Activated T-helper 17 cell treated with anti-CD3 and anti-CD28 coated beads, Interleukin-2, amount 50 U/mL, for 72 hours (primary cell): ENCODE results near the gene BUD13. TPM values are rescaled to one million over a fixed set of nuclear protein-coding genes. Genes with fewer than 3 reads are reported as not detected.

Experiments
- ATAC-seq: fragments of 150-1000 bp; cut with Tn5 transposase; replicated peaks from 2 replicates; pipeline ENCODE4 v1.10.0; 2021; ENCODE audit warnings: mild to moderate bottlenecking, moderate library complexity
- H3K27ac Mint-ChIP-seq: one replicate; pipeline ENCODE4 v1.8.0; 2022; ENCODE audit warnings: mixed read lengths
- H3K27me3 Mint-ChIP-seq: one replicate; pipeline ENCODE4 v1.8.0; 2022; ENCODE audit warnings: mixed read lengths
- H3K36me3 Mint-ChIP-seq: one replicate; pipeline ENCODE4 v1.8.0; 2022; ENCODE audit warnings: low read depth, mild to moderate bottlenecking, mixed read lengths
- H3K4me1 Mint-ChIP-seq: one replicate; pipeline ENCODE4 v1.8.0; 2022; ENCODE audit warnings: mixed read lengths
- H3K4me3 Mint-ChIP-seq: one replicate; pipeline ENCODE4 v1.8.0; 2022; ENCODE audit warnings: mild to moderate bottlenecking, mixed read lengths
- H3K9me3 Mint-ChIP-seq: one replicate; pipeline ENCODE4 v1.8.0; 2022; ENCODE audit warnings: mixed read lengths
- total RNA-seq, 2 donors: library from RNA; stranded (reverse); gene quantifications; one replicate each; pipeline ENCODE4 v1.2.3, GENCODE V29; 2022

The BUD13 gene
- total RNA-seq, 2 donors from 2014 or later: 22.0 to 28.7 TPM

DNA sequence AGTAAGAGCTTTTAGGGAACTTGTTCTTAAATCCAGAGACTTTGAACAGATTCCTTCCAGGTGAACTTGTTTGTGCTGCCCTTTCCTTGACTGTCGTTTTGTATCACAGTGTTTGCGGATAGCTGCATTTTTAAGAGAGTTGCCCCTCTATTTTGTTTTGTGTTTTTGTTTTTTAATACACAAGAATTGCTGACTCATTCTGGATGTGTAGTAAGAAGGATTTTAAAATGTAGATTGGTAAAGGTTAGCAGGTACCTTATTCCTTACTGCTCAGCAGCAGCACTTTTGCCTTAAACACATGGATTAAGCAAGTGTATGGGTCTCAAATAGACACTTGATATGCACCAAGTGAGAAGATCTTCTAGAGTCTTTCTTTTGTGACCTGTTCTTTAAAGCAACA, 27.8 kb upstream of the BUD13 start:
- ATAC-seq: no peak
- H3K36me3 Mint-ChIP-seq: no peaks in the 10 kb centered on the region
- no peaks in the 10 kb centered on the region for H3K9me3 Mint-ChIP-seq
- peaks cover 5% of the 10 kb centered on the region for H3K4me1 Mint-ChIP-seq
- no peak overlapping the region for H3K27ac Mint-ChIP-seq
- peaks cover 8% of the 10 kb centered on the region for H3K27me3 Mint-ChIP-seq
- no peak overlapping the region for H3K4me3 Mint-ChIP-seq

DNA sequence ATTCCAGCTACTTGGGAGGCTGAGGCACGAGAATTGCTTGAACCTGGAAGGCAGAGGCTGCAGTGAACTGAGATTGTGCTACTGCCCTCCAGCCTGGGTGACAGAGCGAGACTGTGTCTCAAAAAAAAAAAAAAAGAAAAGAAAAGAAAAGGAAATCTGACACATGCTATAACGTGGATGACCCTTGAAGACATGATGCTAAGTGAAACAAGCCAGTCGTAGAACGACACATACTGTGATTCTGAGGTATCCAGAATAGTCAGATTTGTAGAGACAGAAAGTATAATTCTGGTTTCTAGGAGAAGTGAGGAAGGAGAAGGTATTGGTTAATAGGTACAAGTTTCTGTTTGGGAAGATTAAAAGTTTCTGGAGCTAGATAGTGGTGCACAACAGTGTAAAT, 25.6 kb upstream of the BUD13 start:
- Mint-ChIP-seq H3K27me3 (peaks cover 8% of the 10 kb centered on the region), H3K4me3 (no peak overlapping the region), H3K9me3 (no peaks in the 10 kb centered on the region), H3K27ac (no peak overlapping the region), H3K4me1 (peaks cover 5% of the 10 kb centered on the region), H3K36me3 (no peaks in the 10 kb centered on the region)
- ATAC-seq: peak; percentile 75

GRCh38 chr11:116797816-116798215, 25.0 kb upstream of the BUD13 start:
- no peaks in the 10 kb centered on the region for H3K36me3 Mint-ChIP-seq
- H3K4me1 Mint-ChIP-seq: peaks cover 5% of the 10 kb centered on the region
- no peak overlapping the region for H3K4me3 Mint-ChIP-seq
- no peaks in the 10 kb centered on the region for H3K9me3 Mint-ChIP-seq
- no peak overlapping the region for H3K27ac Mint-ChIP-seq
- peaks cover 8% of the 10 kb centered on the region for H3K27me3 Mint-ChIP-seq
- no peak for ATAC-seq

DNA sequence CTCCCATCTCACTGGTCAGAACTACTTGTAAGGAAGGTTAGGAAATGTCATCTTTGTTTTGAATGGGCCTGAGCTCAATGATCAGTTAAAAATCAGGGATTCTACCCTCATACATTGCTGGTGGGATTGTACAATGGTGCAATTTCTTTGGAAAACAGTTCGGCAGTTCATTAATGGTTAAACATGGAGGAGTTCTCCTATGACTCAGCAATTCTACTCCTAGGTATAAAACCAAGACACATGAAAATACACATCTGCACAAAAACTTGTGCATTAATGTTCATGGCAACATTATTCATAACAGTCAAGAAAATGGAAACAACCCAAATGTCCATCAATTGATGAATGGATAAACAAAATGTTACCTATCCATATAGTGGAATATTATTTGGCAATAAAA, 23.8 kb upstream of the BUD13 start:
- Mint-ChIP-seq H3K27ac (no peak overlapping the region), H3K27me3 (peaks cover 3% of the 10 kb centered on the region), H3K36me3 (no peaks in the 10 kb centered on the region), H3K4me3 (no peak overlapping the region), H3K9me3 (no peaks in the 10 kb centered on the region), H3K4me1 (peaks cover 5% of the 10 kb centered on the region)
- no peak for ATAC-seq

DNA sequence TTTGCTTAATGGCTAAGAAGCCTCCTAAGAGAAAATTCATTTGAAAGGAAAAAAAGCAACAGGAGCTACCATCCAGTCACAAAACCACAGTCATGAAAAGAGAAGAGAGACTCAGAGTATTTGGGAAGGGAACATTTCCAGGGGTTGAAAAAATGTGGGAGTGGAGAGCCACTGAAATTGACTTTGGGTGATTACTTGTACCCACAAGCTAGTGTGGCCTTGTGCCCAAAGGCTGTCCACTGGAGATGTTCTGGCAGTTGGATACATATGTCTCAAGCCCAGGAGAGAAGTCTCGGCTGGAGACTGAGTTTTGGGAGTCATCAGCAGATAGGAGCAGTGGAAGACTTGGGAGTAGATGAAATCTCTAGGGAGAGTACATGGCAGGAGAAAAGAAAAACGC, 22.1 kb upstream of the BUD13 start:
- H3K4me3 Mint-ChIP-seq: no peak overlapping the region
- H3K9me3 Mint-ChIP-seq: no peaks in the 10 kb centered on the region
- H3K36me3 Mint-ChIP-seq: no peaks in the 10 kb centered on the region
- no peak for ATAC-seq
- peaks cover 3% of the 10 kb centered on the region for H3K27me3 Mint-ChIP-seq
- H3K27ac Mint-ChIP-seq: no peak overlapping the region
- peaks cover 8% of the 10 kb centered on the region for H3K4me1 Mint-ChIP-seq

DNA sequence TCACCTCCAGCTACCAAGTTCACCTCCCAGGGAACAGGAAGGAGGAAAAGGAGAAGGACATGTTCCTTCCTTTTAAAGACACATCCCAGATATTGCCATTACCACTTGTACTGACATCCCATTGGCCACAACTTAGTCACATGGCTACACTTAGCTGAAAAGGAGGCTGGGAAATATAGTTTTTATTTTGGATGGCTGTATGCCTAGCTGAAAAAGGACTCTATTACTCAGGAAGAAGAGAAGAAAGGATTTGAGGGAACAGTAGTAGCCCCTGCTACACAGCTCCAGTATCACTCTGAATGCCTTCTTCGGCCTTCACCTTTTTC, 20.9 kb upstream of the BUD13 start:
- peaks cover 8% of the 10 kb centered on the region for H3K4me1 Mint-ChIP-seq
- ATAC-seq: no peak
- H3K36me3 Mint-ChIP-seq: no peaks in the 10 kb centered on the region
- H3K27me3 Mint-ChIP-seq: no peaks in the 10 kb centered on the region
- H3K4me3 Mint-ChIP-seq: no peak overlapping the region
- no peak overlapping the region for H3K27ac Mint-ChIP-seq
- H3K9me3 Mint-ChIP-seq: no peaks in the 10 kb centered on the region

- no peaks in the 10 kb centered on the region for H3K9me3 Mint-ChIP-seq
- H3K27me3 Mint-ChIP-seq: no peaks in the 10 kb centered on the region
- peaks cover 10% of the 10 kb centered on the region for H3K4me1 Mint-ChIP-seq
- H3K4me3 Mint-ChIP-seq: no peak overlapping the region
- H3K27ac Mint-ChIP-seq: no peak overlapping the region
- ATAC-seq: no peak
- H3K36me3 Mint-ChIP-seq: peaks cover 1% of the 10 kb centered on the region
Observed at GRCh38 chr11:116792869-116793771, 20.3 kb upstream of the BUD13 start.

GRCh38 chr11:116792144-116792868, 19.5 kb upstream of the BUD13 start:
- Mint-ChIP-seq H3K27me3 (no peaks in the 10 kb centered on the region), H3K4me3 (no peak overlapping the region), H3K36me3 (peaks cover 6% of the 10 kb centered on the region), H3K27ac (no peak overlapping the region), H3K4me1 (peaks cover 11% of the 10 kb centered on the region), H3K9me3 (no peaks in the 10 kb centered on the region)
- no peak for ATAC-seq

DNA sequence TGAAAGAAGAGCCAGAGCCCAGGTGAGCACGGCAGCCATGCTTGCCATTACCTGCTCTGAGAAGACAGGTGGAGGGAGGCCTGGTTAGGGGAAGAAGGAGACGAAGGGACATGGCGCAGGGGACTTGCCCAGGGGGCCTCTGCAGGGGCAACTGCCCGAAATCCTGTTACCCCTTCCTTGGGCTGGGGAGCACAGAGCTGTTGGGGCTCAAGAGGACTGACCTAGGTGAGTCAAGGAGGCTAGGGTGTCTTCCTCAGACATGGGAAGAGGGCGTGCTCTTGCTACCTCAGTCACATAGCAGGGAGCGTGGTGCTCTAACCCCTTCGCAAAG, 19.0 kb upstream of the BUD13 start, which contains the start of gene APOA5:
APOA5 (minus strand) TSS at position 67 of the 331 bp plus-strand sequence; CDS start at position 48, 19 bp downstream.
- no peak for ATAC-seq
- Mint-ChIP-seq H3K4me3 (no peak within 1 kb of the TSS), H3K27me3 (no peaks in the 10 kb centered on the region), H3K9me3 (no peaks in the 10 kb centered on the region), H3K36me3 (peaks cover 11% of the 10 kb centered on the region), H3K4me1 (peaks cover 16% of the 10 kb centered on the region), H3K27ac (no peak within 1 kb of the TSS)

GRCh38 chr11:116791002-116791812, 18.4 kb upstream of the BUD13 start:
- Mint-ChIP-seq H3K27ac (no peak overlapping the region), H3K4me1 (peaks cover 17% of the 10 kb centered on the region), H3K4me3 (no peak overlapping the region), H3K9me3 (no peaks in the 10 kb centered on the region), H3K36me3 (peaks cover 17% of the 10 kb centered on the region), H3K27me3 (no peaks in the 10 kb centered on the region)
- ATAC-seq: peak; percentile 68

DNA sequence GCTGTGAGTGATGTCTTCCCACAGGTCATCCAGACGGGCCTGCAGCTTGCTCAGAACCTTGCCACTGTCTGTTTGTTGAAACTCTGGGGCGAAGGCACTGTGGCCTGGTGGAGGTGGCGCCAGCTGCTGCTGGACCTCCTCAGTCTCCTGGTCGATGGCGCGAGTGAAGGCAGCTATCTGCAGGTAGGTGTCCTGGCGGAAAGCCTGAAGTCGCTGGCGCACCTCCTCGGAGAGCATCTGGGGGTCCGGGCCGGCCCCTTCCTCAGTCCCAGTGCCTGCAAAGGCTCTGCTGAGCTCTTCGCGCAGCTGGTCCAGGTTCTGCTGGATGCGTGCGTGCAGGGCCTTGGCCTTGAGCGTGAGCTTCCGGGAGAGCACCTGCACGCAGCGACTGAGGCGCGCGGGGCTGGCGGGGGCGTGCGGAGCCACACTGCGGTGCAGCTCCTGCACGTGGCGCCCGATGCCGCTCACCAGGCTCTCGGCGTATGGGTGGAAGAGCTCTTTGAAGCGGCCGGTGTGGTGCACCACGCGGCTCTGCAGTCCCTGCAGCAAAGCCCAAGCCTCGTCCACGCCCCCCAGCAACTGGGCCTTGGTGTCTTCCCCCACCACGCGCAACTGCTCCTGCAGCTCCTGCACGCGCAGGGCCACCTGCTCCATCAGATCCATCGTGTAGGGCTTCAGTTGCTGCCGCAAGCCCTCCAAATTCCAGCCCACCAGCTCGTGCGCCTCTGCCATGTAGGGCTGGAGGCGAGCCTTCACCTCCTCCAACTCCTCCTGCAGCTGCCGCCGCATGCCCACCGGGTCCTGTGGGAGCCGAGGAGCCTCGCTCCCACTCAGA, 17.6 kb upstream of the BUD13 start:
- no peaks in the 10 kb centered on the region for H3K9me3 Mint-ChIP-seq
- ATAC-seq: no peak
- H3K27me3 Mint-ChIP-seq: no peaks in the 10 kb centered on the region
- H3K27ac Mint-ChIP-seq: no peak overlapping the region
- H3K36me3 Mint-ChIP-seq: peaks cover 25% of the 10 kb centered on the region
- peaks cover 20% of the 10 kb centered on the region for H3K4me1 Mint-ChIP-seq
- no peak overlapping the region for H3K4me3 Mint-ChIP-seq

GRCh38 chr11:116788975-116789374, 16.2 kb upstream of the BUD13 start:
- Mint-ChIP-seq H3K36me3 (peaks cover 40% of the 10 kb centered on the region), H3K9me3 (no peaks in the 10 kb centered on the region), H3K27me3 (no peaks in the 10 kb centered on the region), H3K4me1 (peaks cover 27% of the 10 kb centered on the region), H3K4me3 (peak overlapping the region; percentile 99), H3K27ac (peak overlapping the region; percentile 98)
- no peak for ATAC-seq

DNA sequence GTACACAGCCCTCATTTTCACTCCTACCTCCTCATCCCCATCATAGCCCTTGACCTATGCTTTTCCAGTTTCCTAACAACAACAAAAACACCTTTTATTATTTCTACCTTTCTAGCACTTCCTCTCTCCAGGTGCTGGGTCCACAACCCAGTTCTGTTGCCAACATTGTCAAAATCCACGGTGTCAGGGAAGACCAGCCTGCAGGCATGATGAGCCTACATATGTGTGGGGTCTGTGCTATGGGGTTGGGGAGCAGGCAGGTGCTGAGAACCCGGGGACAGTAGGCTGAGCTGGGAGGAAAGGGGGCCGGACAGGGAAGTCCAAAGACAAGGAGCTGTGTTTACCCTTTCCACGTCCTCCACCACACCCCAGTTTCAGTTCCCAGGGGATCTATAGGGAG, 15.7 kb upstream of the BUD13 start:
- ATAC-seq: no peak
- no peaks in the 10 kb centered on the region for H3K27me3 Mint-ChIP-seq
- peaks cover 44% of the 10 kb centered on the region for H3K36me3 Mint-ChIP-seq
- peak overlapping the region; percentile 98 for H3K27ac Mint-ChIP-seq
- H3K9me3 Mint-ChIP-seq: no peaks in the 10 kb centered on the region
- H3K4me1 Mint-ChIP-seq: peaks cover 27% of the 10 kb centered on the region
- H3K4me3 Mint-ChIP-seq: peak overlapping the region; percentile 99
